Fibroblast of skin of left quadriceps (primary cell): ENCODE measurements around the gene METTL6.
"Not testable (repeated sequence)": the region's sequence is repeated elsewhere in the genome, so short reads cannot be mapped to it uniquely, and the experiment has no call there.

Experiments used
- DNase-seq, 2 experiments: peaks; one replicate each; pipeline ENCODE4 v3.0.0-alpha.2; 2013; ENCODE audit warnings: low read depth in 2 of 2

Gene METTL6

DNA sequence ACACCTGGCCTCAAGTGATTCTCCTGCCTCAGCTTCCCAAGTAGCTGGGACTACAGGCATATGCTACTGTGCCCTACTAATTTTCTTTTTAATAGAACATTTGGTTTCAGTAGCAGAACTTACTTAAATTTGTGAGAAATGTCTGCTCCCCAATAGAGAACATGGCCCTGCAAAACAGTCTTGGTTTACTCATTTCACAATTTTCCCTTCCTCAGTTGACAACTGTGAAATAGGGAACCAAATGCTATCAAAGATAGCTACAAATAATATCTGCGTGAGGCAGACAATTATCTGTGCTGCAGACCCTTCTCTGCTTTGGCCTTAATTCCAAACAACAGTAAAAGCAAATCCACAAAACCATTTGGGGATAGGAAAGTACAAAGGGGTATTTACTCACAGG is 22.6 kb downstream of the METTL6 start:
- no peak for DNase-seq

DNA sequence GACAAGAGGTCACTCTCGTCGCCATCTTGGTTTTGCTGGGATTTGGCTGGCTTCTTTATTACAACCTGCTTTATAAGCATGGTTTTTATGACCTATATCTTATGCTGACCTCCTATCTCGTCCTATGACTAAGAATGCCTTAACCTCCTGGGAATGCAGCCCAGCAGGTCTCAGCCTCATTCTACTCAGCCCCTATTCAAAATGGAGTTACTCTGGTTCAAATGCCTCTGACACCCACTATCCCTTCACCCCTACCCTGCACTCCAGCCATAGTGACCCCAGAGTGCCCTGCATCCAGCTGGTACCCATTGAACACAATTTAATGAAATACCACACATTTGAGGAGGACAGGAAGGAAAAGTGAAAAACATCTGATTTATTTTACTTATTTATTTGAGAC is 23.4 kb downstream of the METTL6 start:
- DNase-seq, result no peak

DNA sequence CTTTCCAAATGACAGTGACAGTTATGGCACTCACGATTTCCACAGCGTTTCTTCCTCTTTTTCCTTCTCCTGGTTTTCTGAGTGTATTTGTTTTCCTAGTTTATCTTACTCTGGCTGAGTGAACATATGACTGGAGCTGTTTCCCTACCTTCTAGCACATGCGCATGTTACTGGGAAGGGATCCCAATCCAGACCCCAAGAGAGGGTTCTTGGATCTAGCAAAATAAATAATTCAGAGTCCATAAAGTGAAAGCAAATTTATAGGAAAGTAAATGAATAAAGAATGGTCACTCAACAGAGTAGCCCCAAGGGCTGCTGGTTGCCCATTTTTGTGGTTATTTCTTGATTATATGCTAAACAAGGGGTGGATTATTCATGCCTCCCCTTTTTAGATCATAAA is 23.8 kb downstream of the METTL6 start:
- no peak for DNase-seq

DNA sequence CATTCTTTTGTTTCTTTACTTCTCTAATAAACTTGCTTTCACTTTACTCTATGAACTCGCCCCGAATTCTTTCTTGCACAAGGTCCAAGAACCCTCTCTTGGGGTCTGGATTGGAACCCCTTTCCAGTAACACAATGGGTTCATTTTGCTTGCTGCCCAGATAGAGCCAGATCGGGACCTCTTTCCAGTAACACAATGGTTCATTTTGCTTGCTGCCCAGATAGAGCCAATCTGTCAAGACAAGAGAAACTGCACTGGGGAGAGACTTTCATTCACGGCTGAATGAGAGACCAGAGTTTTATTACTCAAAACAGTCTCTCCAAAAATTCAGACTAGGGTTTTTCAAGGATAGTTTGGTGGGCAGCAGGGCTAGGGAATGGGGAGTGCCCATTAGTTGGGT is 25.4 kb downstream of the METTL6 start:
- no peak for DNase-seq

DNA sequence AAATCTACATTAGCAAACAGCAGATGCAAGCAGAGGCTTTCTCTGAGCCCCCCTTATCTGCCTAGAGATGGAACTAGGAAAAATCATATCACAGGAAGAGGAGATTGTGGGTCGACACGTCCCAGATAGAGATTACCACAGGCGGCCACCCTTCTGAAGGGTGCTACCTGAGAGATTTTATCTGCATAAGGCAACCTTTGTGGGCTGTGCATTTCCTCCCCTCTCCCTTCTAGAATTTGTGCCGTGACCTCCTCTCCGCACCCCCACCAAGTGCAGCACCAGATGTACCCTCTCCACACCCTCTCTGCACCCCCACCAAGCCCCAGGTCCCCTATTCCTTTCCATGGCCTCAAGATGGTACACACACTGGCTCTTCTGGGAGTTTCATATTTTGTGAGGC is 27.4 kb downstream of the METTL6 start:
- no peak for DNase-seq

DNA sequence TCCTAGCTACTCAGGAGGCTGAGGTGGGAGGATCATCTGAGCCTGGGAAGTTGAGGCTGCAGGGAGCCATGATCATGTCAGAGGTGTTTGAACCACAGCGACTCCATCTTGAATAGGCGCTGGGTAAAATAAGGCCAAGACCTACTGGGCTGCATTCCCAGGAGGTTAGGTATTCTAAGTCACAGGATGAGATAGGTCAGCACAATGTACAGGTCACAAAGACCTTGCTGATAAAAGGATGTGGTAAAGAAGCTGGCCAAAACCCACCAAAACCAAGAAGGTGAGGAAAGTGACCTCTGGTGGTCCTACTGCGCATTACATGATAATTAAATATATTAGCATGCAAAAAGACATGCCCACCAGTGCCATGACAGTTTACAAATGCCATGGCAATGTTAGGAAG is 28.6 kb downstream of the METTL6 start:
- not testable (repeated sequence) for DNase-seq

DNA sequence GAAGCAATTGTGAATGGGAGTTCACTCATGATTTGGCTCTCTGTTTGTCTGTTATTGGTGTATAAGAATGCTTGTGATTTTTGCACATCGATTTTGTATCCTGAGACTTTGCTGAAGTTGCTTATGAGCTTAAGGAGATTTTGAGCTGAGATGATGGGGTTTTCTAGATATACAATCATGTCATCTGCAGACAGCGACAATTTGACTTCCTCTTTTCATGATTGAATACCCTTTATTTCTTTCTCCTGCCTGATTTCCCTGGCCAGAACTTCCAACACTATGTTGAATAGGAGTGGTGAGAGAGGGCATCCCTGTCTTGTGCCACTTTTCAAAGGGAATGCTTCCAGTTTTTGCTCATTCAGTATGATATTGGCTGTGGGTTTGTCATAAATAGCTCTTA is 34.1 kb downstream of the METTL6 start:
- DNase-seq, result not testable (repeated sequence)

DNA sequence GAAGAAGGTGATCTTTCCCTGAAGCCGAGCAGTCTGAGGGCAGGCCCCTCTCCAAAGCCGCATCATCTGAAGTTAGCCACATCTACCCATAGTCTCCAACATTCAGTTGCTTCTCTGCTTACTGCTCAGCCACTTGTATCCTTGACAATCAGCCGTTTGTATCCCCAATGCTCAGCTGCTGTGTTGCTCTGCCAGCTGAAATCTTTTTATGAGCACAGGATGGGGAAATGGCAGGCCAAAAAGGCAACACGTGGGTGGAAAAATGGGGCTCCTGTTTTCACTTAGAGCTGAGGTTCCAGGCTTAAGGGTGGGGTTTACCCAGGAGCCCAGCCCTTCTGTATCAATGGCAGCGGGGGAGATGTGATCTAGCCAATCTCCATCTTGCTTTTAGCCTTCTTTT is 36.3 kb downstream of the METTL6 start:
- no peak for DNase-seq

DNA sequence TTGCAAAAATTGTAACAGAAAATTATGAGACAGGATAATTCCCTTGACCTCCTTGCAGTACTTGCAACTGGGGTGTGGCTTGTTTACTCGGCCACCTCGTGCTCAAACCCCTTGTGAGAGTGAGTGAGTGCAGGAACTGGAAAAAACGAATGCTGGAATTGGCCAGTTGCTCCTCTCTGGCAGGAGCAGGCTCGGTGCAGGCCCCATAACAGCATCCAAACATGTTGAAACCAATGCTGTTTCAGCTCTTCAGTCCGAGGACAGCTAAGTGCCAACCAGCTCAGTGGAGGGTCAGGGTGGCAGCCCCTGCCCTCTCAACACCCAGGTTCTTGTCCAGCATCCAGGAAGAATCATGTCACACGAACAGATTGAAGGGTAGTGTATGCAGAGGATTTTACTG is 36.9 kb downstream of the METTL6 start:
- no peak for DNase-seq

DNA sequence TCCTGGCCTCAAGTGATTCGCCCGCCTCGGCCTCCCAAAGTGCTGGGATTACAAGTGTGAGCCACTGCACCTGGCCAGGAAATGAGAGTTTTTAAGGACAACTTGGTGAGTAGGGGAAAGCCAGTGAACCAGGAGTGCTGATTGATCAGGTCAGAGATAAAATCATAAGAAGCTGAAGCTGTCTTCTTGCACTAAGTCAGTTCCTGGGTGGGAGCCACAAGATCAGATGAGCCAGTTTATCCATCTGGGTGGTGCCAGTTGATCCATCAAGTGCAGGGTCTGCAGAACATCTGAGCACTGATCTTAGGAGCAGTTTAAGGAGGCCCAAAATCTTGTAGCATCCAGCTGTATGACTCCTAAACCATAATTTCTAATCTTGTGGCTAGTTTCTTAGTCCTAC is 39.0 kb downstream of the METTL6 start:
- not testable (repeated sequence) for DNase-seq

DNA sequence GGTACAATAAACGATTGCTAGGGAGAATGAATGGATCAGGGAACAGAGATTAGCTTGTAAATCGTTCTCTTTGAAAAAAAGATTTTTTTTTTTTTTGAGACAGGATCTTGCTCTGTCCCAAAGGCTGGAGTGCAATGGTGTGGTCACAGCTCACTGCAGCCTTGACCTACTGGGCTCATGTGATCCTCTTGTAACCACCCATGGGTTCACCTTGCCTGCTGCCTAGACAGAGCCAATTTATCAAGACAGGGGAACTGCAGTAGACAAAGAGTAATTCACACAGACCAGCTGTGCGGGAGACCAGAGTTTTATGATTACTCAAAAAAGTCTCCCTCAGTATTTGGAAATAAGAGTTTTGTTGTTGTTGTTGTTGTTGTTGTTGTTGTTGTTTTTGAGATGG is 39.6 kb downstream of the METTL6 start:
- DNase-seq, result no peak

DNA sequence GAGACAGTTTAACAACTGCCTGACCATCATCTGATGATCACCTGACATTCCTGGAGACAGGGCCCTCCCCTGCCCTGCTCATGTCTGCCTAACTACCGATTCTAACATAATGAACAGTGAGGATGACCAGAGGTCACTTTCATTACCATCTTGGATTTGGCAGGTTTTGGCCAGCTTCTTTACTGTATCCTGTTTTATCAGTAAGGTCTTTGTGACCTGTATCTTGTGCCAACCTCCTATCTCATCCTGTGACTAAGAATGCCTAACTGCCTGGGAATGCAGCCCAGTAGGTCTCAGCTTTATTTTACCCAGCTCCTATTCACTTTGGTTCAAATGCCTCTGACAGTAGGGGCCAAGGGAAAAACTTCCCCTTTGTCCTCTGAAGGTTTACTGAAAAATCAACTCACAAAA is 40.2 kb downstream of the METTL6 start:
- no peak for DNase-seq

DNA sequence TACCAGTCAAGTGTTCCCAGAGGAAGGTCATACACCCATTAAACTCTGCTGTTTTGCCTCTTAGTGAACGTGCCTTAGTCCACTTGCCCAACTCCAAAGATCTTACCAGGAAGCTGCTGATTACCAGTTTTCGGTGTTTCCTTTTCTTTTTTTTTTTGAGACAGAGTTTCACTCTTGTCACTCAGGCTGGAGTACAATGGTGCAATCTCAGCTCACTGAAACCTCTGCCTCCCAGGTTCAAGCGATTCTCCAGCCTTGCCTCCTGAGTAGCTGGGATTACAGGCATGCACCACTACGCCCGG is 40.7 kb downstream of the METTL6 start:
- DNase-seq, result not testable (repeated sequence)

DNA sequence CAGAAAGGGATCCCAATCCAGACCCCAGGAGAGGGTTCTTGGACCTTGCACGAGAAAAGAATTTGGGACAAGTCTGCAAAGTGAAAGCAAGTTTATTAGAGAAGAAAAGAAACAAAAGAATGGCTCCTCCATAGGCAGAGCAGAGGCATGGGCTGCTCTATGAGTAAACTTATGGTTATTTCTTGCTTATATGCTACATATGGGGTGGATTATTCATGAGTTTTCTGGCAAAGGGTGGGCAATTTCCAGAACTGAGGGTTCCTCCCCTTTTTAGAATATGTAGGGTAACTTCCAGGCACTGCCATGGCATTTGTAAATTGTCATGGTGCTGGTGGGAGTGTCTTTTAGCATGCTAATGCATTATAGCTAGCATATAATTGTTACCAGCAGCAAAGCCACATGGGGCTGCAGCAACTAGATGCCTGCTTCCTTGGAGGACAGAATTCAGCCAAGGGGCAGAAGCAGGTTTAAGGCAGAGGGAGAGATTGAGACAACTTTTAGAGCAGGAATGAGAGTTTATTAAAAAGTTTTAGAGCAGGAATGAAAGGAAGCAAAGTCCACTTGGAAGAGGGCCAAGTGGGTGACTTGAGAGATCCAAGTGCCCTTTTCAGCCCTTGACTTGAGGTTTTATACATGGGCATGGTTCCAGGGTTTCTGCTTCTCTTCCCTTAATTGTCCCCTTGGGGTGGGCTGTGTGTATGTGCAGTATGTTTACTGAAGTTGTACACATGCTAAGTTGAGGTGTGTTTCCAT is 41.3 kb downstream of the METTL6 start:
- DNase-seq, result no peak

DNA sequence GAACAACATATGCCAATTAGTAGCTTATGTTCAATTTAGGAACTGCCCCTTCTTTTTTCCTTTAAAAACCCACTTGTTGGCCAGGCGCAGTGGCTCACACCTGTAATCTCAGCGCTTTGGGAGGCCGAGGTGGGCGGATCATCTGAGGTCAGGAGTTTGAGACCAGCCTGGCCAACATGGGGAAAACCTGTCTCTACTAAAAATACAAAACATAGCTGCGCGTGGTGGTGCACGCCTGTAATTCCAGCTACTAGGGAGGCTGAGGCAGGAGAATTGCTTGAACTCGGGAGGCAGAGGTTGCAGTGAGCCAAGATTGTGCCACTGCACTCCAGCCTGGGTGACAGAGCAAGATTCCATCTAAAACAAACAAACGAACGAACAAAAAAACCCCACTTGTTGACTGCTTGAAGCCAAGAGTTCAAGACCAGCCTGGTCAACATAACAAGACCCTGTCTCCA is 42.1 kb downstream of the METTL6 start:
- not testable (repeated sequence) for DNase-seq

DNA sequence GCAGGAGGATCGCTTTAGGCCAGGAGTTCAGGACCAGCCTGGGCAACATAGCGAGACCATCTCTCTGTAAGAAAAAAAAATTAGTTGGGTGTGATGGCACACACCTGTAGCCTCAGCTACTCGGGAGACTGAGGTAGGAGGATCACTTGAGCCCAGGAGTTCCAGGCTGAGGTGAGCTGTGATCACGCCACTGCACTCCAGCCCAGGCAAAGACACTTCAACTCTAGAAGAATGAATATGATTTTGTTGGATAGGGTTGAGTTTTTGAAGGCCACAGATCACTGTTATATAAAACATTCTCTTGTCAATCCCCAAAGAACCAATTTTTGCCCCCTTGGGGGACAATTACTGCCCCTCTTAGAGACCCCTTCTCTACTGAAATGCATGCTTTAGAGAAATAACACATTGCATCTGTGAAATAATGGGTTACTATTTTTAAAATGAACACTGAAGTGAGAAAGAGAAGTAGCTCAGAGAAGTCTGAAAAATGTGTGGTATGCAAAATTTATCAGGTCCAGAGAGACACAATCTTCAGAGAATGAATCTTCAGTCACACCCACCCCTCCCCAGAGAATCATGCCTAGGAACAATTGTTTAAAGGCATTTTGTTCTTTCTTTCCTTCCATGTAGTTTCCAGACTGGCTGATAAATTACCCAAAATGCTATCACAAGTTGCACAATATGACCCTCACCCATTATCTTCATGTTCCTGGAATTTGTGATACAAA is 42.7 kb downstream of the METTL6 start:
- DNase-seq, result no peak

DNA sequence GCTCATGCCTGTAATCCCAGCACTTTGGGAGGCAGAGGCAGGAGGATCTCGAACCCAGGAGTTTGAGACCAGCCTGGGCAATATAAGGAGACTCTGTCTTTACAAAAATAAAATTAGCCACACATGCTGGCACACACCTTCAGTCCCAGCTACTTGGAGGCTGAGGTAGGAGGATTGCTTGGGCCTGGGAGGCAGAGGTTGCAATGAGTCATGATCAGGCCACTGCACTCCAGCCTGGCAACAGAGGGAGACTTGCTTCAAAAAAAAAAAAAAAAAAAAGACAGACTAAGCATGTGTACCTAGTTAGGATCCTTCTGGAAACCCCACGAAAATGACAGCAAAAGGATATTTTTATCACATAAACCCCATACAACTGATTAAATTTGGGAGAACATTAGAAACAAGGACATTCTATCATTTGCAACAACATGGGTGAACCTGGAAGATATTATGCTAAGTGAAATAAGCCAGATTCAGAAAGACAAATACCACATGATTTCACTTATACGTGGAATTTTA is 44.9 kb downstream of the METTL6 start:
- DNase-seq, result no peak

DNA sequence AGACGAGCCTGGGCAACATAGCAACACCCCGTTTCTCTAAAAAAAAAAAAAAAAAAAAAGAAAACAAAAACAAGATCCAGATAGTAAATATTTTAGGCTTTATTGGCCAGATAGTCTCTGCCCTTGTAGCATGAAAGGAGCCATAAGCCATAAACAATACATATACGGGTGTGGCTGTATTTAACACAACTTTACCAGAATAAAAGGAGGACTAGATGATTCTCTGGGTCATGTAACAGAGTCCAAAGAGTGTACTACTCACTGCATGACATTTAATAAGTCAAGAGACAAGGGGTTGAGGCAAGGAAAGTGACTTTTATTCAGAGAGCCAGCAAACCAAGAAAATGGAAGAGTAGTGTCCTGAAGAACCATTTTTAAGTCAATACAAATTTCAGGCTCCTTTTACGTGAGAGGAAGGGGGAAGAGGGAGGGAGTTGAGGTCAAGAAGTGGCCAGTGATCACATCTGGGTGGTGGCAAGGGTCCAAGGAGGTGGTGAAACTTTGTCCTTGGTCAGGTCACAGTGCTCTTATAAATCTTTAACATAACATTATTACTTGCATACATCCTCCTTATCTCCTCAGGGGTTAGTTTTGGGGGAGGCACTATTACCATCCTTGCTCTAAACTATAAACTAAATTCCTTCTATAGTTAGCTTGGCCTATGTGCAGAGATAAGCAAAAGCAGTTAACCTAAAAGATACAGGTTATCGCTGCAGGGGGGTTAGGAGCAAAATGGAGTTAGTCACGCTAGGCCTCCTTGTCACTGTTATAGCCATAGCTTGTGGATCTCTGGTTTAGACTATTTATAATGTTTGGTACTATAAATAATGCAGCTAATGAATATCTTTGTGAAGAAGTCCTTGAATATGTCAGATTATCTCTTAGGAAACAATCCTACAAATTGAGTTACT is 46.1 kb downstream of the METTL6 start:
- no peak for DNase-seq

DNA sequence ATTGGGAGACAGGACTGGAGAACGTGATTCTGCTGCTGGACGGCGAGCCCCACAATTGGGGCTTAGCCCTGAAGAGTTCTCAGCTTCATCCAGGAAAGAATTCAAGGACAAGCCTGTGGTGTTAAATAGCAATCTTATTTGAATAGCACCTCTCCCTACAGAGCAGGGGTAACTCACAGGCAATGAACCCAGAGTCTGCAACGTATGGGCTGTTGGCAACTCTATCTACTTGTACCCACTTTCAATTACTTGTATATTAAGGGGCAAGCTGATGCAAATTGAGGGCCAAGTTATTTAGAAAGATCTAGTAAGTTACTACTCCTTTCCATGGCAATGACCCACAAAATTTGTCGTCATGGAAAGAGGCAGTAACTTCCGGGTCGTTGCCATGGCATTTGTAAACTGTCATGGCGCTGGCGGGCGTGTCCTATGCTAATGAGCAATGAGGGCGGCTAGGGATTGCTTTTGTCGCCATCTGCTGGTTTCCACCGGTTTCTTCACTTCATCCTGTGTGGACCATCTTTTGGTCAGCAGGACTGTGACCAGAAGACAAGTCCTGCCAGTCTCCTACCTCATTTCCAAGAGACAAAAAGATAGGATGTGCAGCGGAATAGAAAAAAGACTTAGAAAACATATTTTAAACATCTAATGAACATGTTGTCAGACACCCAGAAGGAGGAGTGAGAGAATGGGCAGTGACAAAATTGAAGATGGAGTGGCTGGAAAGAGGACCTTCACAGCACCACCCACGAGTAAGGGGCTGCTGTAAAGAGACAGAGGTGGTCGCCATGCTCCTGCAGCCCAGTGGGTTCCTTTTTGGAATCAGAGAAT is 49.2 kb downstream of the METTL6 start:
- peak; percentile 87 to 89 for DNase-seq

DNA sequence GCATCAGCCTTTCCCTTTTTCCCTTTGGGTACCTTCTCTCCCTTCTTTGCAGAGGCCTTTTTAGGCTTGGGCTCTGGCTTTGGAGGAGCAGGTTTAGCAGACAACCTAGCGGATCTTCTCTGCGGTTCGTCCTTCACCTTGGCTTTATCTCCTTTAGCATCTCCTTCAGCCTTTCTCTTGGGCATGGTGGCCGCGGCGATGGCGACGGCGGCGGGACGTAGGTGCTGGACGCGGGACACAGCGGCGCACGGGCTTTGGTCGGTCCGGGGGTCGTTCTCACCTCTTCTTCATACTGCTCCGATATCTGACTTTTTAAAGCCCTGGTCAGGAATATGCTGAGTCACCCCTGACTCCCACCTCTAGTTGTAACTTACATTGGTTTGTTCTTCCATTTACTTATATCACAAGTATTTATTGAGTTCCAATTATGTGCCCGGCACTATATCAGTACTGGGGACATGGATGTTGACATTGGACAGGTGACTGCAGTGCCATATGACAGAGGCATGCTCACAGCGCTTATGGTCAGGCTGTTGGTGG is 51.8 kb downstream of the METTL6 start:
- no peak for DNase-seq

DNA sequence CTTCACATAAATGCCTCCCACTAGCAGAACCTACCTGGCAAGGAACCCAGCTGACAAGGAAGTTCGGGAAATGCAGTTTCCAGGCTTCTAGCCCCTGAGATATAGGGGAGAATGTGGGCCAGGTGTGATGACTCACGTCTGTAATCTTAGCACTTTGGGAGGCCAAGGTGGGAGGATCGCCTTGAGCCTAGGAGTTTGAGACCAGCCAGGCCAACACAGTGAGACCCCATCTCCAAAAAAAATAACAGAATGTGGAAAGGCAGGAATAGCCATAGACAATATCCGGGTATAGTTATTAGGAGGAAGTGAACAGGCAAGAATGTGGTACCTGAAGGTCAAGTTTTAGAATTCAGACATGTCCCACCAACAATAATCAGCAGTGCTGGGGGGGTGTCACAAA is 54.4 kb downstream of the METTL6 start:
- no peak for DNase-seq
